H1 (cell line): ENCODE results near the gene IRF4. TPM values are rescaled to one million over a fixed set of nuclear protein-coding genes. Genes with fewer than 3 reads are reported as not detected.

ENCODE experiments used
- CTCF ChIA-PET: fragments of 300-600 bp; sonication (Branson Sonifier 250); formaldehyde crosslinking; loops from one replicate; lab custom pipeline; 2021; ENCODE audit not compliant: partially characterized antibody; lab: Charles Lee
- POLR2A ChIA-PET: fragments of 300-600 bp; sonication (Branson Sonifier 250); formaldehyde crosslinking; loops from one replicate; lab custom pipeline; 2021; ENCODE audit warnings: inconsistent platforms; ENCODE audit not compliant: partially characterized antibody; lab: Charles Lee
- DNase-seq, 2 experiments: peaks; one replicate each; pipeline versions ENCODE4 v3.0.0 to v3.0.0-alpha.2; 2010 to 2022; ENCODE audit warnings: low spot score in 2 of 2, low read depth in 1 of 2, mixed read lengths in 1 of 2
- FAIRE-seq: peaks from 2 replicates; lab custom pipeline; 2011; peaks lifted over from hg19 to GRCh38; lab: Jason Lieb, UNC
- H2AFZ ChIP-seq: 2 replicates; pipeline ENCODE4 v1.8.1; 2012; ENCODE audit warnings: low read length, inconsistent platforms
- H2AK5ac ChIP-seq: 2 replicates; pipeline ENCODE4 v1.6.1; 2013; ENCODE audit warnings: low read depth, low read length
- H2BK120ac ChIP-seq: replicated peaks from 2 replicates; pipeline ENCODE3; 2013; ENCODE audit warnings: low read depth, low read length, inconsistent platforms
- H2BK12ac ChIP-seq: 2 replicates; pipeline ENCODE4 v1.6.1; 2013; ENCODE audit warnings: low read depth, low read length
- H2BK15ac ChIP-seq: 2 replicates; pipeline ENCODE4 v1.6.1; 2013; ENCODE audit warnings: low read length
- H2BK20ac ChIP-seq: 2 replicates; pipeline ENCODE4 v1.6.1; 2013; ENCODE audit warnings: low read length
- H2BK5ac ChIP-seq: 2 replicates; pipeline ENCODE4 v1.6.1; 2013; ENCODE audit warnings: low read depth, low read length
- H3K14ac ChIP-seq: 2 replicates; pipeline ENCODE4 v1.6.1; 2013; ENCODE audit warnings: inconsistent platforms; ENCODE audit not compliant: insufficient read length
- H3K18ac ChIP-seq: 2 replicates; pipeline ENCODE4 v1.6.1; 2013; ENCODE audit warnings: low read length; ENCODE audit errors: extremely low read depth
- H3K23ac ChIP-seq: 2 replicates; pipeline ENCODE4 v1.6.1; 2013; ENCODE audit warnings: inconsistent platforms; ENCODE audit not compliant: insufficient read length
- H3K23me2 ChIP-seq: 2 replicates; pipeline ENCODE4 v1.6.1; 2013; ENCODE audit warnings: low read depth, low read length
- H3K27ac ChIP-seq: 2 replicates; pipeline ENCODE4 v1.6.1; 2011; ENCODE audit warnings: low read depth, low read length, inconsistent platforms
- H3K27me3 ChIP-seq, 4 experiments: replicated peaks in 1 of 4; 1 replicate in 1 of 4; 2 replicates in 3 of 4; pipeline versions ENCODE4 v1.6.1 to v1.8.1; 2011 to 2013; ENCODE audit warnings: low read length in 3 of 4, mild to moderate bottlenecking in 3 of 4, inconsistent platforms in 2 of 4, mixed read lengths in 2 of 4, moderate library complexity in 1 of 4; ENCODE audit not compliant: control insufficient read depth in 3 of 4, insufficient read depth in 3 of 4; ENCODE audit errors: extremely low read depth in 1 of 4
- H3K36me3 ChIP-seq, 4 experiments: 2 replicates each; pipeline versions ENCODE4 v1.6.1 to v1.8.1; 2011 to 2013; ENCODE audit warnings: mild to moderate bottlenecking in 4 of 4, low read length in 3 of 4, moderate library complexity in 2 of 4, control low read depth in 1 of 4, inconsistent platforms in 1 of 4; ENCODE audit not compliant: insufficient read depth in 4 of 4, control insufficient read depth in 2 of 4
- H3K4ac ChIP-seq: replicated peaks from 2 replicates; pipeline ENCODE3; 2013; ENCODE audit warnings: low read length, low read depth, mixed read lengths, inconsistent platforms; ENCODE audit not compliant: insufficient read length
- H3K4me1 ChIP-seq, 4 experiments: replicated peaks in 1 of 4; 1 replicate in 1 of 4; 2 replicates in 3 of 4; pipeline versions ENCODE4 v1.6.1 to v1.8.1; 2011 to 2013; ENCODE audit warnings: low read length in 3 of 4, inconsistent platforms in 2 of 4, mixed read lengths in 1 of 4; ENCODE audit not compliant: insufficient read depth in 4 of 4, control insufficient read depth in 3 of 4
- H3K4me2 ChIP-seq, 2 experiments: 2 replicates each; pipeline versions ENCODE4 v1.6.1 to v1.8.1; 2011 to 2013; ENCODE audit warnings: low read depth in 2 of 2, low read length in 2 of 2, control low read depth in 1 of 2, inconsistent platforms in 1 of 2, mild to moderate bottlenecking in 1 of 2; ENCODE audit not compliant: insufficient read depth in 1 of 2
- H3K4me3 ChIP-seq, 4 experiments: fragments of 200-600, 300-600 bp in 1 of 4; sonication (generic), shearing (Covaris generic), sonication (Bioruptor Twin) in 1 of 4; 2 replicates each; pipeline versions ENCODE4 v1.5.1 to v1.8.1; 2011 to 2016; ENCODE audit warnings: low read length in 4 of 4, low read depth in 3 of 4, control low read depth in 2 of 4, inconsistent platforms in 2 of 4, mild to moderate bottlenecking in 2 of 4, mixed read lengths in 1 of 4, moderate library complexity in 1 of 4; ENCODE audit not compliant: insufficient read depth in 2 of 4; ENCODE audit errors: extremely low read depth in 1 of 4
- H3K56ac ChIP-seq: replicated peaks from 2 replicates; pipeline ENCODE3; 2013; ENCODE audit warnings: low read depth, mild to moderate bottlenecking, mixed read lengths, low read length, inconsistent platforms; ENCODE audit not compliant: insufficient read length
- H3K79me1 ChIP-seq: 2 replicates; pipeline ENCODE4 v1.6.1; 2013; ENCODE audit warnings: low read depth, low read length, control low read depth
- H3K79me2 ChIP-seq, 2 experiments: 2 replicates each; pipeline versions ENCODE4 v1.6.1 to v1.8.1; 2012 to 2013; ENCODE audit warnings: low read length in 2 of 2, mild to moderate bottlenecking in 2 of 2, inconsistent platforms in 1 of 2; ENCODE audit not compliant: insufficient read depth in 2 of 2, control insufficient read depth in 1 of 2
- H3K9ac ChIP-seq, 4 experiments: replicated peaks in 1 of 4; 1 replicate in 1 of 4; 2 replicates in 3 of 4; pipeline versions ENCODE4 v1.6.1 to v1.8.1; 2011 to 2013; ENCODE audit warnings: low read depth in 3 of 4, low read length in 3 of 4, control low read depth in 2 of 4, mild to moderate bottlenecking in 2 of 4, moderate library complexity in 2 of 4, inconsistent platforms in 1 of 4; ENCODE audit errors: extremely low read depth in 1 of 4
- H3K9me3 ChIP-seq, 2 experiments: 2 replicates each; pipeline versions ENCODE4 v1.6.1 to v1.8.1; 2012 to 2013; ENCODE audit warnings: mild to moderate bottlenecking in 2 of 2, moderate library complexity in 2 of 2, control low read depth in 1 of 2, inconsistent platforms in 1 of 2, low read depth in 1 of 2, low read length in 1 of 2, mixed read lengths in 1 of 2; ENCODE audit not compliant: insufficient read depth in 2 of 2
- H4K20me1 ChIP-seq, 2 experiments: replicated peaks in 1 of 2; 2 replicates each; pipeline versions ENCODE3 to v1.8.1; 2011 to 2013; ENCODE audit warnings: inconsistent platforms in 2 of 2, low read length in 2 of 2, mild to moderate bottlenecking in 1 of 2; ENCODE audit not compliant: insufficient read depth in 2 of 2, control insufficient read depth in 1 of 2
- H4K5ac ChIP-seq: 2 replicates; pipeline ENCODE4 v1.6.1; 2013; ENCODE audit warnings: low read length, low read depth, mixed read lengths, inconsistent platforms; ENCODE audit not compliant: insufficient read length
- H4K8ac ChIP-seq: 2 replicates; pipeline ENCODE4 v1.8.0; 2013; ENCODE audit warnings: mild to moderate bottlenecking, moderate library complexity, low read length, inconsistent platforms; ENCODE audit not compliant: insufficient read depth; ENCODE audit errors: extremely low read depth
- H4K91ac ChIP-seq: replicated peaks from 2 replicates; pipeline ENCODE3; 2013; ENCODE audit warnings: low read length, mixed read lengths, inconsistent platforms; ENCODE audit not compliant: insufficient read length
- CHD2 ChIP-seq: IDR thresholded peaks from 2 replicates; pipeline ENCODE4 v1.6.1; 2012; ENCODE audit warnings: low read length, improper control_type of control experiment
- FOSL1 ChIP-seq: IDR thresholded peaks from 2 replicates; pipeline ENCODE4 v1.6.1; 2011; ENCODE audit warnings: mild to moderate bottlenecking, low read depth, low read length, moderate library complexity; ENCODE audit not compliant: insufficient read depth
- PHF8 ChIP-seq: fragments of 200-600 bp; sonication (generic); conservative IDR thresholded peaks from 2 replicates; pipeline ENCODE4 v1.7.1; 2012; ENCODE audit warnings: low read depth, mild to moderate bottlenecking, inconsistent platforms, low read length, moderate library complexity
- POU5F1 ChIP-seq: IDR thresholded peaks from 2 replicates; pipeline ENCODE4 v1.6.1; 2011; ENCODE audit warnings: low read depth, mild to moderate bottlenecking, low read length, moderate library complexity
- RBBP5 ChIP-seq: IDR thresholded peaks from 2 replicates; pipeline ENCODE4 v1.7.1; 2012; ENCODE audit warnings: low read depth, mild to moderate bottlenecking, inconsistent platforms, low read length, moderate library complexity, borderline replicate concordance
- RFX5 ChIP-seq: IDR thresholded peaks from 2 replicates; pipeline ENCODE4 v1.6.1; 2011; ENCODE audit warnings: low read depth, low read length, improper control_type of control experiment, borderline replicate concordance
- SUZ12 ChIP-seq: fragments of 200-600 bp; sonication (generic); IDR thresholded peaks from 2 replicates; pipeline ENCODE4 v1.6.1; 2012; ENCODE audit warnings: mild to moderate bottlenecking, inconsistent platforms, low read length, moderate library complexity, mixed read lengths
- TCF12 ChIP-seq: IDR thresholded peaks from 2 replicates; pipeline ENCODE4 v1.6.1; 2011; ENCODE audit warnings: low read depth, mild to moderate bottlenecking, low read length
- WGBS, 2 experiments: shearing (Covaris generic) in 1 of 2; methylation state at CpG; one replicate each; pipeline versions ENCODE4 v1.1.6 to v1.1.7; 2013 to 2015; ENCODE audit warnings: low lambda C conversion rate in 2 of 2, mixed read lengths in 2 of 2, inconsistent platforms in 1 of 2, low coverage in 1 of 2, missing lambda C conversion rate in 1 of 2; ENCODE audit not compliant: insufficient replicate concordance in 2 of 2, insufficient coverage in 1 of 2, insufficient read length in 1 of 2; ENCODE audit errors: extremely low coverage in 1 of 2, missing lambda C conversion rate in 1 of 2; 5-methylcytosine and 5-hydroxymethylcytosine counted together
- polyA plus RNA-seq, 7 experiments: library from polyadenylated mRNA; depleted of rRNA in 3 of 7; stranded (reverse) in 5 of 7; unstranded in 2 of 7; fragments of >200 nt in 5 of 7; fragments of 200-250 nt in 2 of 7; gene quantifications; 1 replicate in 5 of 7; 2 replicates in 1 of 7; 4 replicates in 1 of 7; pipeline versions ENCODE4 v1.2.1 to v1.2.3, GENCODE V29; 2011 to 2013; ENCODE audit warnings: missing spikeins in 2 of 7, mixed read lengths in 2 of 7
- total RNA-seq: library from RNA; stranded (reverse); fragmentation: NEBNext Ultra II Directional; extraction: Animal tissue kit (Norgen Biotek cat#: 25700); gene quantifications from 2 replicates; pipeline ENCODE4 v1.2.1, GENCODE V29; 2021
- TF ChIP-seq, protein P1 (sequence below): IDR thresholded peaks from 2 replicates; pipeline ENCODE4 v1.6.1; 2011; ENCODE audit warnings: low read depth, mild to moderate bottlenecking, low read length; ENCODE audit not compliant: insufficient read depth
- TF ChIP-seq, protein P2 (sequence below): IDR thresholded peaks from 2 replicates; pipeline ENCODE4 v1.6.1; 2011; ENCODE audit warnings: low read length, improper control_type of control experiment

The IRF4 gene
- total and polyA plus RNA-seq, 2 of the 8 experiments (the other 6 are each of a cell fraction or from before 2014, with no cell fraction given) = 0.77 to 2.1 TPM

DNA sequence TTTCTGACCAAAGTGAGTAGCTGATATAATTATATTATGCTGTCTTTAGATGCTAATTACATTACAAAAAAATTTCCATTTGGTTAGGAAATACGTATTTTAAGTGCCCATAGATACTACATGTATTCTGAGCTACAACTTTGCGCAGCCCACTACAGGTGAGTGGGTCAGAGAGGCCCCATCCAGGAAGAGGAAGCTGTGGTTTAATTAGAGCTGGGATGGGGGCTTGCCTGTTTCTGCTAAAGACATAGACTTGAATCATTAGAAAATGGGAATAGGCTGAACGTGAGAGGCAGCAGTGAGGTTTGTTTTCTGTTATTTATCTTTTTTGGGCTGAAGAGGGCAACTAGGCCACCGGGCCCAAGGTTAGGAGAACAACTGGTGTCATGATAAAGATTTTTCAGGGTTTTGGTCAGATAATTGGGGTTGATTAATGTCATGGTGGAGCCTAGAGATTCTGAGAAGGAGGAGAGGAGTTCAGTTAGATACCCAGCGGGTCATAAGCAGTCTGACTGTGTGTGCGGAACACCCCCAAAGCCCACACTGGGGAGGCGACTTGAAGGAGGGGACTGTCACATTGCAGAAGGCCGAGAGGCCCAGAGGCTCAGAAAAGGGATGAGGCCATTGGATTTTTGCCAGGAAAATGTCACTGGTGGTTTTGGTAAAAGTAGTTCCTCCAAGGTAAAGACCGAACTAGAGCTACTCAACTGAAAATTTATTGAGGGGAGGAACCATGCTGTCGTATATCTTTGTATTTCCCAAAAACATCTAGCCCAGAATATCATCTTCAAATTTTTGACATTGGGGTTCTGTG, 14.5 kb upstream of the IRF4 start:
- Histone ChIP-seq H2AK5ac (no peak overlapping the region), H4K91ac (no peak overlapping the region), H3K36me3 (no peaks in the 10 kb centered on the region), H2BK20ac (no peak overlapping the region), H3K79me2 (no peaks in the 10 kb centered on the region), H2AFZ (no peak overlapping the region), H3K4ac (no peak overlapping the region), H2BK120ac (no peak overlapping the region), H2BK12ac (no peak overlapping the region), H4K8ac (no peak overlapping the region), H3K56ac (no peak overlapping the region), H3K4me2 (no peak overlapping the region), H4K20me1 (no peaks in the 10 kb centered on the region), H4K5ac (no peak overlapping the region), H3K79me1 (no peaks in the 10 kb centered on the region), H2BK15ac (no peak overlapping the region), H3K23me2 (no peaks in the 10 kb centered on the region), H3K14ac (no peak overlapping the region), H3K27ac (no peak overlapping the region), H3K23ac (no peak overlapping the region), H2BK5ac (no peak overlapping the region), H3K27me3 (no peaks in the 10 kb centered on the region; a peak in 1 of 7 replicates), H3K9ac (no peak overlapping the region), H3K4me3 (no peak overlapping the region), H3K9me3 (peaks cover 45 to 70% of the 10 kb centered on the region in 2 experiments; a peak in 3 of 4 replicates), H3K4me1 (peaks cover 0 to 6% (median 0%) of the 10 kb centered on the region in 4 experiments; a peak in 2 of 7 replicates), H3K18ac (no peak overlapping the region)
- ChIA-PET CTCF (interaction anchor here (0.6 to 2.3 kb wide), 5 partner anchors 48 to 192 kb away, joined by 3 to 8 read pairs (median 4); no protein-coding TSS in a partner anchor), POLR2A (no interaction called here)
- no peak for DNase-seq
- no peak for FAIRE-seq
- 83% methylated on average over 10 of the region's 10 CpGs; no CpG with 5 or more reads in 1 of the 2 experiments for WGBS, 2 experiments
- no peak for TF ChIP-seq POU5F1
- TF ChIP-seq RFX5 = no peak
- TF ChIP-seq CHD2 = no peak
- TF ChIP-seq, protein P1, sequence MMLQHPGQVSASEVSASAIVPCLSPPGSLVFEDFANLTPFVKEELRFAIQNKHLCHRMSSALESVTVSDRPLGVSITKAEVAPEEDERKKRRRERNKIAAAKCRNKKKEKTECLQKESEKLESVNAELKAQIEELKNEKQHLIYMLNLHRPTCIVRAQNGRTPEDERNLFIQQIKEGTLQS = no peak
- no peak for TF ChIP-seq PHF8
- TF ChIP-seq, protein P2, sequence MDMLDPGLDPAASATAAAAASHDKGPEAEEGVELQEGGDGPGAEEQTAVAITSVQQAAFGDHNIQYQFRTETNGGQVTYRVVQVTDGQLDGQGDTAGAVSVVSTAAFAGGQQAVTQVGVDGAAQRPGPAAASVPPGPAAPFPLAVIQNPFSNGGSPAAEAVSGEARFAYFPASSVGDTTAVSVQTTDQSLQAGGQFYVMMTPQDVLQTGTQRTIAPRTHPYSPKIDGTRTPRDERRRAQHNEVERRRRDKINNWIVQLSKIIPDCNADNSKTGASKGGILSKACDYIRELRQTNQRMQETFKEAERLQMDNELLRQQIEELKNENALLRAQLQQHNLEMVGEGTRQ = no peak
- TF ChIP-seq SUZ12 = no peak
- no peak for TF ChIP-seq RBBP5
- TF ChIP-seq FOSL1 = no peak
- no peak for TF ChIP-seq TCF12
